ENCODE measurements around the gene GOLGA6A.
"Not testable (repeated sequence)": the region's sequence is repeated elsewhere in the genome, so short reads cannot be mapped to it uniquely, and the experiment has no call there.

GRCh38 chr15:74094567-74094966, 12.2 kb upstream of the GOLGA6A start:
- not testable (repeated sequence) for TF ChIP-seq ZNF655 (CRISPR knock-in tag; IDR thresholded peaks at IDR 0.05); YY1 (IDR thresholded peaks at IDR 0.05; ENCODE audit: borderline replicate concordance in 1 of 3, control insufficient read depth in 1 of 3, extremely low read depth in 1 of 3, insufficient read depth in 3 of 3, insufficient read length in 1 of 3, insufficient replicate concordance in 2 of 3, low read depth in 1 of 3, low read length in 2 of 3); WHSC1 (IDR thresholded peaks at IDR 0.05; ENCODE audit: low read length); ZFP1 (CRISPR knock-in tag; IDR thresholded peaks at IDR 0.05); REST (IDR thresholded peaks at IDR 0.05; ENCODE audit: borderline replicate concordance); REST (CRISPR knock-in tag; IDR thresholded peaks at IDR 0.05; ENCODE audit: low read depth); LEF1 (IDR thresholded peaks at IDR 0.05); PKNOX1 (IDR thresholded peaks at IDR 0.05); POLR2A (conservative IDR thresholded peaks at IDR 0.05)

Measured in K562 (cell line).